HG02588 (cell line): ENCODE results near the gene ZNF805.
A peak's percentile ranks its signal among the peaks of the same experiment; 100 is the strongest.
"Not testable (repeated sequence)": the region's sequence is repeated elsewhere in the genome, so short reads cannot be mapped to it uniquely, and the experiment has no call there.

Experiments
- ATAC-seq: cut with Tn5 transposase; IDR thresholded peaks from one replicate; pipeline ENCODE4 v1.9.1; 2021; ENCODE audit warnings: mild to moderate bottlenecking, moderate library complexity; ENCODE audit not compliant: unreplicated experiment

ZNF805 gene

DNA sequence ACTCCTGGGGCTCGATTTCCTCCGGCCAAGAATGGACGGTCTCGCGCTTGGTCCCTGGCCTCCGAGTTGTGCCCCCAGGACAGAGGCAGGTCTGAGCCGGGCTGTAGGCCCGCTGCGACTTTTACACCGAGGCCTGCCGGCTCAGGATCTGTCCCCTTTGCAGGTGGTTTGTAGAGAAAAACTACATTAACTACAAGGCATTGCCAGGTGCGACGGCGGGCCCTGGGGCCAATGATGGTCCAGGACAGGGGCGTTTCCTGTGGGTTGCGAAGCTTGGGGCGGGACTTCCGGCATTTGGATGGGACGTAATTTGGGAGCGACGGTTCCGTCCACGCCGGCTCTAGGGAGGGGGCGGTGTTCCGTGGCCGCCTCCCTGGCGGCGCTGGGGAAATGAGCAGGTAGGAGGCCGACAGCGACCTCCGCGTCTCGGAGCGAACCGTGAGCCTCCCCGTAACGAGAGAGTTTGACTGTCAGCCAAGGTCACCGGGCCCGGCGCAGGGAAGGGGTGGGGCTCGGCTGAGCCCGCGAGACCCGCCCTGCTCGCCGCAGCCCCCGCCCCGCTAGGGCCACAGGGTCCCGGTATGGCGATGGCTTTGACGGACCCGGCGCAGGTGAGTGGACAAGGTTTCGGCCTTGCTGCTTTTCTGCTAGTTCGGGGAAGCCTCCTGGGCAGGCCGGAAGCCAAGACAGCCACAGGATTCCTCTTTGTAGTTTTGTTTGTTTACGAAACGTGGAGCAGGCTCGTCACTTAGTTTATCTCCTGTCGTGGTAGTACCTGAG, at the start of gene ZNF805:
Gene ZNF805, plus strand, starts transcription at position 322 of the 780 bp plus-strand sequence. Its CDS starts 260 bp downstream, at position 582.
- peak; percentile 90 for ATAC-seq

DNA sequence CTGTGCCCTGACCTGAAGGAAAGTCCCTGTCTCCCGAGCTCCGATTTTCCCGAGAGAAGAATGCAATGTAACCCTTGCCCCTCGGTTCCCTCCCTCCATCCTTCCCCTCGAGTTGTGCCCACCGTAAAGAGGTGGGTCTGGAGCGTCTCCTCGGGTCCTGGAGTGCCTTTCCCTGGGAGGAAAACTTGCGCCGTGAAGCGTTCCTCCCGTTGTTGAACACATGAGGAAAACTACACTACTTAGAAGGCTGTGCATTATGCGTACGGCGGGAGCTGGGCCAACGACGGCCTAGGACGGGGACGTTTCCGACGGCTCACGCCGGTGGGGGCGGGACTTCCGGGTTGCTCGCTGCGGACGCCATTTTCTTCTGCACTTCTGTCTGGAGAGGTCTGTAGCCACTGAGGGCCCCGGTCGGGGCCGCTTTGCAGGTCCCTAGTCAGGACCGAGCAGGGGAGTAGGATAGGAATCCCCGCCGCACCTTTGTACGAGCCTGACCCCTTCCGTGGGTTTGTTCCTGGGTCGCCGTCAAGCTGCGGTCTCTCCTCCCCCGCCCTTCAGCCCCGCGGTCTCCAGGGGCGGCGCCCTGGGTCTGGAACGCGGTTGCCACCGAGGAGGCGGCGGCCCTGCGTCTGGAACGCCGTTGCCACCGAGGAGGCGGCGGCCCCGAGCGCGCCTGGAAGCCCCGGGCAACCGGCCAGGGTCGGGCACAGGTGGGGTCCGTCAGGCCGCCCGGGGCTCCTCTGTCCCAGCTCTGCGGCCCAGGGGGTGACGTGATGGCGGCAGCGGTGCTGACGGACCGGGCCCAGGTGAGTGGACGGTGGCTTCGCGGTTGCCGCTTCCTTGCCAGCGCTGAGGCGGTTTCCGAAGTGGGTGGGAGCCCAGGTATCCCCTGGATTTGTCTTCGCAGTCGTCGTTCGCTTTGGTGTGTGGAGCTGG, 49.0 kb upstream of the ZNF805 start, which contains the start of gene ZNF264:
Gene ZNF264, plus strand, starts transcription at position 360 of the 936 bp plus-strand sequence. Its CDS starts 414 bp downstream, at position 774.
- peak; percentile 95 for ATAC-seq

DNA sequence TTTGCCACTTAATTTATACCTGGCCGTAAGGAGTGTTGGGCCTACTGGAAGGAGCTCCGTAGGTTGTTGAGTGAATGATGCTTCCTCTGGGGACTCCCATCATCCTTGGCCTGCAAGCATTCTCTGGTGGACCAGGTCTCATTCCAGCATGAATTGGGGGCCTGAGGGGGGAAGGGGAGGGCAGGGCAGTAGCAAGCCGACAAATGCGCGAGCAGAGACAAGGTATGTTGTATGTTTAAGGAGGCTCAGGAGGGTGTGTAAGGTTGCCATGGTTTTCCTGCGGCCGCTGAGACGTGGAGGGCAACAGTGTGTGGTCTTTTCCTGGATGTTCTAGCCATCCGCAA, 48.4 kb upstream of the ZNF805 start:
- no peak for ATAC-seq

DNA sequence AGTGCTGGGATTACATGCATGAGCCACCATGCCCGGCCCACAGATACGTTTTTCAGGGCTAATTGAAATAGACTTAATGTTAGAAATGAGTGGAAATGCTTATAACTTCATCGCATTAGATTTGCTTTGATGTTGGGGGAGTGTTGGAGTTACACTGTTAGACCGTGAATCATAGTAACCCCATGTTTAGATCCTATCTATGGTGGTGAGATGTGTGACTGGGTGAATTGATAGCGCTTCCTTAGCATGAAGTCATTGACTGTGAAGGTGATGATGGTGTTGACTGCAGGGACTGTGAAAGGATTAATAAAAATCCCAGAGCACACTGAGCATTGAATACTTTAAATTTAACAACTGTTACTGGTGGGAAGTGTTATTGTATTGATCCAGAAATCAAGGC, 47.4 kb upstream of the ZNF805 start:
- no peak for ATAC-seq

DNA sequence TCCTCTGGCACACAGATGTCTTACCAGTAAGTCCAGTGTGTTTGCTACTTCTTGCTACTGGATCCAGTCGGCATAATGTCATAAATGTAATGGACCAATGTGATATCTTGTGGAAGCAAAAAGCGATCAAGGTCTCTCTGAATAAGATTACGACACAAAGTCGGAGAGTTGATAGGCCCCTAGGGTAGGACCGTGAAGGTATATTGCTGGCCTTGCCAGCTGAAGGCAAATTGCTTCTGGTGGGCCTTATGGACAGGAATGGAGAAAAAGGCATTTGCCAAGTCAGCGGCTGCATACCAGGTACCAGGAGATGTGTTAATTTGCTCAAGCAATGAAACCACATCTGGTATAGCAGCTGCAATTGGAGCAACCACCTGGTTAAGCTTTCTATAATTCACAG, 42.6 kb upstream of the ZNF805 start:
- ATAC-seq, result not testable (repeated sequence)

DNA sequence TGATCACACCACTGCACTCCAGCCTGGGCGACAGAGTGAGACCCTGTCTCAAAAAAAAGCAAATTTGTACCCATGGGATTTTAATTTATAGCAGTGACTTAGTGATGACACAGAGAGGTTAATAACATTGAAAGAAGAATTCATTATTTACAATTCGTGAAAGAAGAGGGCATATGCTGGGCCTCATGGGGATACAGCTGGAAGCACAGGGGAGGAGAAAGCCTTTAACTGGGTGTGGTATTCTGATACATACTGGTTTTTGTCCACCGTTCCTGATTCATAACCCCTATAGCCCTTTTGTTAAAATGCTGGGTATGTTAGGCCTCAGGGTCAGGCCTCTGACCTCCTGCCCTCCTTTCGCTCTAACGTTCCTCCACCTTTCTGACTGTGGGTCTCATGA, 38.3 kb upstream of the ZNF805 start:
- ATAC-seq, result no peak

DNA sequence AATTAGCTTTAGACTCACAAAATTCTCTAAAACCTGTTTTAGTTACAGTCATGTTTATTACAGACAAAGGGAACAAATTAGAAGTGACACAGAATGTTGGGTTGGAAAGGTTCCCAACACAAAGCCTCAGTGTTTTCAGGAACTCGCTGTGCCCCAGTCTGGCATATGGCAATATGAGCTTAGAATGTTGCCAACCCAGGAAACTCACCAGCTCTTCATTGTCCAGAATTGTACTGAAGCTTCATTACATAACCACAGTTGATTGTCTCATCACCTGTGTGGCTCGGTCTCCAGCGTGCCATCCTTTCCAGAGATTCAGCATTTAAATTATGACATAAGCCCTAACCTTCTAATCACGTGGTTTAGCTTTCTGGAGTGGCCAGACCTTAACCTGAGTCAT, 30.1 kb upstream of the ZNF805 start:
- ATAC-seq, result no peak

DNA sequence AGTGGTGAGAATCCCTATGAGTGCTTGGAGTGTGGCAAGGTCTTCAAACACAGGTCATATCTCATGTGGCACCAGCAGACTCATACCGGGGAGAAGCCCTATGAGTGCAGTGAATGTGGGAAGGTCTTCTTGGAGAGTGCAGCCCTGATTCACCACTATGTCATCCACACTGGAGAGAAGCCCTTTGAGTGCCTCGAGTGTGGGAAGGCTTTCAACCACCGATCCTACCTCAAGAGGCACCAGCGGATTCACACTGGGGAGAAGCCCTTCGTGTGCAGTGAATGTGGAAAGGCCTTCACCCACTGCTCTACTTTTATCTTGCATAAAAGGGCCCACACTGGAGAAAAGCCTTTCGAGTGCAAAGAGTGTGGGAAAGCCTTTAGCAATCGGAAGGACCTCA, 28.3 kb upstream of the ZNF805 start:
- no peak for ATAC-seq

DNA sequence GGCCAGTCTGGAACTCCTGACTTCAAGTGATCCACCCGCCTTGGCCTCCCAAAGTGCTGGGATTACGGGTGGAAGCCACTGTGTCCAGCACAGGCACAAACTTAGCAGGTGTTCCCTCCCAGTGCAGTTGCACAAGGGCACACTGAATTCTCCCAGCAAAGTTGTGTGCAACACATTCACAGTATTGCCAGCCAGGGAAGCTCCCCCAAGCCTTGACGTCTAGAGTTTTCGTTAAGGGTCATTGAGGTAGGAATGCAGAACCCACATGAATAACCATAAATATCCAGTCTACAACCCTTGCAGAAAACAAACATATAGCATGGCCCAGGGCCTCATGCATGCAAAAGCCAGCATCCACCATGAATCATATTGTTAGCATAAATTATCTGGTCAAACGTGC, 12.9 kb upstream of the ZNF805 start:
- ATAC-seq, result no peak

DNA sequence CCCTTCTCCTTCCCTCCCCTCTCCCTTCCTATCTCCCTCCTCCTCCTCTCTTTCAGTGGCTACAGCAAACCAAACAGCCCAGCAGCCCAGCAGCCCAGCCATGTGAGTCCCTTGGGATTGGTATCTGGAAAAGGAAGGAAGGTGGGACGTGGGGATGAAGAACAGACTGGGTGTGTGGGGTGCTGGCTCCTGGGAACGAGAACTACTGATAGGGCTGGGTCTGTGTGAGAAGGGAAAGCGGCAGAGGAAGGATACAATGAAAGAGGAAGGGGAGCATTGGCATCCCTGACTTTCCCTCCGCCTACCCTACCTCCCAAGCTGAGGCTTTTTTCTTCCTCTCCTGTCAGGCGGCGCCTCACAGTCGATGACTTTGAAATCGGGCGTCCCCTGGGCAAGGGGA, 8.7 kb upstream of the ZNF805 start:
- no peak for ATAC-seq

DNA sequence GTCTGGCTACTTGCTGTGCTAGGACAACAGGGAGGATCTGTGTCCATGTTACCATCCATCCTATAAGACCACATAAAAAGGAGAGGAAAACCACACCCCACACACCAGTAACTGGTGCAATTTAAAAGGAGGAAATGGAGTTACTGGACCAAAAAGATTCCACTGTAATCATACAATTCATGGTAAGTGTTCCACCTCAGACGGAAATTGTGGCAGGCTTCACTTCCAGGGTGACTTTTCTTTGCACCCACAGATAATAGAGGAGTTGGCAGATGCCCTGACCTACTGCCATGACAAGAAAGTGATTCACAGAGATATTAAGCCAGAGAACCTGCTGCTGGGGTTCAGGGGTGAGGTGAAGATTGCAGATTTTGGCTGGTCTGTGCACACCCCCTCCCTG, 7.2 kb upstream of the ZNF805 start:
- ATAC-seq, result no peak

DNA sequence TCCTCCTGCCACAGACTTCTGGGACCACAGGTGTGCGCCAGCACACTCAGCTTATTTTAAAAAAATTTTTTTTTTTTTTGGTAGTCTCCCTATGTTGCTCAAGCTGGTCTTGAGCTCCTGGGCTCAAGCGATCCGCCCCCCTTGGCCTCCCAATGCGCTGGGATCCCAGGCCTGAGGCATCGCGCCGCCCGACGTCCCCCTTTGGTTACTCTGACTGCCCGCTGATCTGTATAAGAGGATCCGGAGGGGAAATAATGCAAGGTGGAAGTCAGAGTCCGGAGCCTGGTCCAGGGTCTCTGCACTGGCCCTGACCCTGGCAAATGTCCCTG, 486 bp upstream of the ZNF805 start:
- ATAC-seq, result no peak

DNA sequence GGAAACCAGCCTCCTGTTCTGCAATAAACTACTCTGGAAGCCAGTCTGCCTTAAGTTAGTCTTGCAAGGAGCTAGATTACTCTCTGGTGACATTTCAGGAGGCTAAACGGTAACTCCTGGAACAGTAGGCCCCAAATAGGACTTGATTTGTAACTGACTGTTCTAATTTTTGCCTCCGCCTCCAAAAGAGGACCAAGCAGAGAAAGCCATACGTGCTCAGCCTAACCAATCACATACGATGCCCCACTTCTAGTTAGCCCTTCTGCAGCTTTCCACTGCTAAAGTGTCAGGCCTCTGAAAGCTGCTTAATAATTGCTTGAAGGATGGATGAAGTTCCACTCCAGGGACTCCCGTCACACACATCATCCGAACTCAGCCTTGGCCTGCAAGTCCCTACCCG, 744 bp downstream of the ZNF805 start:
- ATAC-seq, result no peak

DNA sequence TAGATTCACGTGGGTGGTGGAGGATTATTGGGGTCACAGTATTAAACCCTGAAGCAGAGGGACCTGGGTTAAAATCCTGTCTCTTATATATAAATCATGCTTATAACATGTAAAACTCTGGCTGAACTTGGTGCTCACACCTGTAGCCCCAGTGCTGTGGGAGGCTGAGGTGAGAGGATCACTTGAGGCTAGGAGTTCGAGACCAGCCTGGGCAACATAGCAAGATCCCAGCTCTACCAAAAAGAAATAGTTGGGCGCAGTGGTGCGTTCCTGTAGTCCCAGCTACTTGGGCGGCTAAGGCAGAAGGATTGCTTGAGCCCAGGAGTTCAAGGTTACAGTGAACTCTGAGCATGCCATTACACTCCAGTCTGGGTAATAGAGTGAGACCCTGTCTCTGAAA, 2.4 kb downstream of the ZNF805 start:
- ATAC-seq, result no peak

DNA sequence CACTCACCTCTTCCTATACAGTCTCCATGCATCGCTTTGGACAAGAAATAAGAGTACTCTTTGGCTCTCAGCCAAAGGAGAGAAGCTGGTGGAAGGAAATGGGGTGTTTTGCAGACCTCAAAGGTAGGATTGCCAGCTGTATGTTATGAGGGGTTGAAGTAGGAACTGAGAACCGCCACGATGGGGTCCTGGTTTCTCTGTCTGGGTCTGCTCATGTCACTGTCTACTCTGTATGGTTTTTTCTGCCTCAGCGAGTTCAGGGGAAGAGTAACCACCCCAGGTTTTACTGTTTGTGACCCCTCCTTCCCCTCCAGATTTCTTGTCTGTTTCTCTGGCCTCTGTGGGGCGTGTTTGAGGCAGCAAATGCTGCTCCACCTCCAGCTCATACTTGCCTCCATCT, 4.1 kb downstream of the ZNF805 start:
- ATAC-seq, result no peak

DNA sequence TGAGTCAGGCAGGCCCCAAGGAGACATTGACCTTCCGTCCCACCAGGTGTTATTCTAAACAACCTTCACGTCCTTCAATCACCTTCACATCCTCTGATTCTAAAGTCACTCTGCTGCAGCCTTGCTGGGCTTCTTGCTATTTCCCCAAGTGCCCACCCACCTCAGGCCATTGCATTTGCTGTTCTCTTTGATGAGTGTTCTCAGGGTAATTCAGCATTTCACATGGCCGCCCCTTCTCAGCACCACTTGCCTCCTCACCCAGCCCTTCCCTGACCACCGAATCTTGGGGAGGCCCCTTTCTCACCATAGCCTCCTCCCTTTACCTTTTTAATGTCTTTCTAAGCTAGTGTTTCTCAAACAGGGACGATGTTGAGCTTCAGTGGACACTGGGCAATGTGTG, 4.6 kb downstream of the ZNF805 start:
- ATAC-seq, result no peak

DNA sequence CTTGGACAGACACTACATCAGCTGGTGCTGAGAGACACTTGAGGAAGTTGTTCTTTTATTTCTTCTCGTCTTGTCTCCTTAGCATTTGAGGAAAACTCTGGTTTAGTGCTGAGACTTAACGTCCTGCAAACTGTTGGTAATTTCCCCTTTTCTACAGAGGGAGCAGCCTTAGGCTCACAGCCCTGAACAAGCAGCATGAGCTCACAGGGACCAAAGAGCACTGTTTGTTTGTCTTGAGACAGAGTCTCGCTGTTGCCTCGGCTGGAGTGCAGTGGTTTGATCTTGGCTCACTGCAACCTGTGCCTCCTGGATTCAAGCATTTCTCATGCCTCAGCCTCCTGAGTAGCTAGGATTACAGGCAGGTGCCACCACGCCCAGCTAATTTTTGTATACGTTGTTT, 5.5 kb downstream of the ZNF805 start:
- no peak for ATAC-seq

DNA sequence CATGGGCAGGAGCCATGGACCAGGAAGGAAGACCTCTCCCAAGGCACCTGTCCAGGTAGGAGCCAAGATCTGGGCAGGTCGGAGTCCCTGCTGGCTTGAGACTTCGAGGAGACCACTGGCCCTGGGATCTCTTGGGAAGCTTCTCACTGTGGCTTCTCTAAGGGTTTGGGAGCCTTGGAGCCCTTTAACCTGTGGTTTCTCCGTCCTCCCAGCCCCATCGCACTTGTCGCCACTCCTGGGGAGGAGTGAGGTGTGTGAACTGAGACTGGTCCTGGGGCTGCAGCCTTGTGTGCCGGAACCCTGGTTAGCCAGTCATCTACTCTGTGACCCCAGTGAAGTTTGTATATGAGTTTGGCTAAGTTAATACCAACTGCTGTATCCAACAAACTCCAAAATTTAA, 8.2 kb downstream of the ZNF805 start:
- no peak for ATAC-seq

DNA sequence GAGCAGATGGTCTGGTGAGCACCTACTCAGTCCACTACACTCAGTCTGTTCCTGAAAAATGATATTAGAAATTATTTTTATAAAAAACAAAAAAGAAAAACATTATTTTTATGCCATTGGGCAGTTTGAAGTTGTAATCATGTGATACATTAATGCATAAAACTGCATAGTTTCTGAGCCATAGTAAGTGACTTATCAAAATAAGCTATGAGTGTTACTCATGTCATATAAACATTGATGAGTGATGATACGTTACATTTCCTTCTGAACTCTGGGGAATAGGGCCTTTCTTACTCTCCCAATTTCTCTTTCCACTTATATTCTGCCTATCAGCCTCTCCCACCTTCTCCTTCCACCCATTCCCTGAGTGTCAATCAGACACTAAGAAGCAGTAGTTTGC, 8.9 kb downstream of the ZNF805 start:
- ATAC-seq, result no peak

DNA sequence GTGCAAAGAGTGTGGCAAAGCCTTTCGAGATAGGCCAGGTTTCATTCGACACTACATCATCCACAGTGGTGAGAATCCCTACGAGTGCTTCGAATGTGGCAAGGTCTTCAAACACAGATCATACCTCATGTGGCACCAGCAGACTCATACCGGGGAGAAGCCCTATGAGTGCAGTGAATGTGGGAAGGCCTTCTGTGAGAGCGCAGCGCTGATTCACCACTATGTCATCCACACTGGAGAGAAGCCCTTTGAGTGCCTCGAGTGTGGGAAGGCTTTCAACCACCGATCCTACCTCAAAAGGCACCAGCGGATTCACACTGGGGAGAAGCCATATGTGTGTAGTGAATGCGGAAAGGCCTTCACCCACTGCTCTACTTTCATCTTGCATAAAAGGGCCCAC, 13.3 kb downstream of the ZNF805 start:
- not testable (repeated sequence) for ATAC-seq

DNA sequence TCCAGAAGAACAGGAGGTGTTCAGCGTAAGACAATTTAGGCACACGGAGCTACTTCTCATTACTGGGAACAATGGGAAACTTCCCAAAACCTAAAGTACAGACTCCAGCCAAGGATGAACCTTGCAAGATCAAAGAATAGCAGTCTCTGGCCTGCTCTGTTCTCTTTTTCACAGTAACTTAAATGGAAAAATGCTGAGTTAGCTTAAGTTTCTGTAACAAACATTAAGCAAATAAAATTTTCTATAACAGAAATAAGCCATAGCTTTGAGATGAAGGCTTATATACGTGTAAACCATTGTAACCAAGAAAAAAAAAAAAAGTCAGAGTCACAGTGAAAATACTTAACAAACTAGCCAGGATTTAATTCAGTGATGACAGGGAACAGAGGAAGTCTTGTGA, 21.6 kb downstream of the ZNF805 start:
- no peak for ATAC-seq

DNA sequence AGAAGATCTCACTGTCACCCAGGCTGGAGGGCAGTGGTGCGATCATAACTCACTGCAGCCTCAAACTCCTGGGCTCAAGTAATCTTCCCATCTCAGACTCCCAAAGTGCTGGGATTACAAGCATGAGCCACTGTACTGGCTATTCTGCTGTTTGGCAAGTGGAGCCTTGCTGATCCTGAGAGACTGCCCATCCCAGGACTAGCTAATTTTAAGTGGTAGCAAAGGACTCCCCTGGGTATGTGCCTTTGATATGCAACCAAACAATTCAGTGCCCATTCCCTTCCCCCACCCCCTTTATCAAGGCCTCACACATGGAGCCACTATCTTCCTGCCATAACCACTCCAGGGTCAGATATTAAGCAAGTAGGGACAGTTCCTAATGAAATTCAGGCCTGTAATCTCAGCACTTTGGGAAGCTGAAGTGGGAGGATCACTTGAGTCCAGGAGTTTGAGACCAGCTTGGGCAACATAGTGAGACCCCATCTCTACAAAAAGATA, 22.9 kb downstream of the ZNF805 start:
- ATAC-seq, result no peak
